Subcutaneous adipose tissue (tissue), 4 donors: ENCODE measurements around the gene GTF3C2. TPM values are rescaled to one million over a fixed set of nuclear protein-coding genes. Genes with fewer than 3 reads are reported as not detected.

Source experiments
- total RNA-seq, 4 donors: library from RNA; depleted of rRNA; stranded (reverse); fragments of >200 nt; gene quantifications; one replicate each; pipeline ENCODE4 v1.1.0, GENCODE V29; 2016
- TF ChIP-seq, protein P1 (sequence below): fragments of 450-650 bp; IDR thresholded peaks from one replicate; pipeline ENCODE4 v1.5.1; 2016; ENCODE audit warnings: low read depth, mild to moderate bottlenecking, control low read depth, antibody characterized with exemption, moderate library complexity

GTF3C2 gene
- total RNA-seq, 4 donors from 2014 or later = 28.0 to 43.0 (median 34.0) TPM

DNA sequence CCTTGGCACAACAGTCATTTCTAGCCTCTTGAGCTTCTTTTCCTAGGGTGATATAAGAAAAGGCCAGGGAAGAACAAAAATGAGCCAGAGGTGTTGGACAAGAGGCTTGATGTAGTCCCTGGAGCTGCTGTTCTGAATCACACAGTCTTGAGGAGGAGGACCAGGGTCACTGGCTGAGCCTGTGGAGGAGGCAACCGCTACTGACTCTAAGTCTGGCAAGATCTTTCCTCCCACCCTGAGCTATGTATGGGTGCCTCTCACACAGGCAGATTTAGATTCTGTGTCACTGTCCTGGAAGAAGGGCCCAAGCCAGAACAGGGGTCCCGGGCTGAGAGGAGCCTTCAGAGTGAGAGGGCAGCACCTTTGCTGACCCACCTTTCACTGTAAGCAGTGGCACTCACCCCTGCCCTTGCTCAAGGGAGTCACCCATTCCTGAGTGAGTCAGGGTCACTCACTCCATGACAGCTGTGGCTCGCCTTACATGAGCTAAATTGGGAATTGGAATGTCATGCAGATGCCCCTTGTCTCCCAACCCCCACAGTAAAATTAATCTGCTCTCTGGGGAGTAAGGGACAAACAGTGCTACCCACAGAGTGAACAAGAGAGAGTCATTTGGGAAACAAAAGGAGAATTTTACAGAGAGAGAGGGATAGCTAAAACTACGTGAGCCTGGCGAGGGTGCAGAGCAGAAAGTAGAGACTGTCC lies 74.6 kb downstream of the GTF3C2 start, which contains the start of gene TRIM54:
TSS of gene TRIM54 (plus strand) at position 575 of the 705 bp plus-strand sequence. CDS start 303 bp downstream, outside the sequence.
- TF ChIP-seq, protein P1, sequence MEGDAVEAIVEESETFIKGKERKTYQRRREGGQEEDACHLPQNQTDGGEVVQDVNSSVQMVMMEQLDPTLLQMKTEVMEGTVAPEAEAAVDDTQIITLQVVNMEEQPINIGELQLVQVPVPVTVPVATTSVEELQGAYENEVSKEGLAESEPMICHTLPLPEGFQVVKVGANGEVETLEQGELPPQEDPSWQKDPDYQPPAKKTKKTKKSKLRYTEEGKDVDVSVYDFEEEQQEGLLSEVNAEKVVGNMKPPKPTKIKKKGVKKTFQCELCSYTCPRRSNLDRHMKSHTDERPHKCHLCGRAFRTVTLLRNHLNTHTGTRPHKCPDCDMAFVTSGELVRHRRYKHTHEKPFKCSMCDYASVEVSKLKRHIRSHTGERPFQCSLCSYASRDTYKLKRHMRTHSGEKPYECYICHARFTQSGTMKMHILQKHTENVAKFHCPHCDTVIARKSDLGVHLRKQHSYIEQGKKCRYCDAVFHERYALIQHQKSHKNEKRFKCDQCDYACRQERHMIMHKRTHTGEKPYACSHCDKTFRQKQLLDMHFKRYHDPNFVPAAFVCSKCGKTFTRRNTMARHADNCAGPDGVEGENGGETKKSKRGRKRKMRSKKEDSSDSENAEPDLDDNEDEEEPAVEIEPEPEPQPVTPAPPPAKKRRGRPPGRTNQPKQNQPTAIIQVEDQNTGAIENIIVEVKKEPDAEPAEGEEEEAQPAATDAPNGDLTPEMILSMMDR = no peak

DNA sequence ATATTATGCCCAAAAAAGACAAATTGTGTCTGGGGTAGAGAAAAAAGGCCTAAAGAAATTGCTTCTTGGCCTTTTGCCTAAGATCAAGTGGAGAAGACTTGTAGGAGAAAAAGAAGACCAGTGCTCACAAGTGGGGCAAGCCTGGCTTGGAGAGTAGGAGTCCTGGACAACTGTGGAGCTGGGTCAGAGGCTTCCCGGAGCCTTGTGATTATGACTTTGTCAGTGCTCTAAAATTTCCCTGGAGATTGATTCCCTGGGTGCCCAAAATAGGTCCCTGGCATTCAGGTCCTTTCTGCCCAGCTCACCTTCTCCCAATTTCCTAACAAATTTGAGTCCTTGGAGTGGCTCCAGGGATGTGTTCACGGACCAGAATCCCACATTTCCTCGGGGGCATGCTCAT lies 75.1 kb downstream of the GTF3C2 start:
- TF ChIP-seq, protein P1 = no peak

DNA sequence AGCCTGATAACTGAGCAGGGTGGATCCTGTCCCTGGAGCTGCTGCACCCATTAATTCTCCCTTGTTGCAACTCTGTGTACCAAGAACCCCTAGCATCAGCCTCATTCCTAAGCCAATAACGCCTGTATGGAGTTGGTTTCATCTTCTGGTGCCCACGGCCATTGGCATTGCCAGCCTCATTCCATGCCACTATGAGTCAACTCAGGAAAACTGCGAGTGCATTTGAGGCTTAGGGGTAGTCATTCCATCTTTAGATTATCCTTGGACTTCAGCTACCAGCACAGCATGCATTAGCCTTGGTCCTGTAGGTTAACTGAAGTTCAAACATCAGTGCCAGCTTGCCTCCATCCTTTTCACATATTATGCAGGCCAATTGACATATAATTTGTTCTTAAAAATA lies 75.7 kb downstream of the GTF3C2 start:
- TF ChIP-seq, protein P1 = no peak

DNA sequence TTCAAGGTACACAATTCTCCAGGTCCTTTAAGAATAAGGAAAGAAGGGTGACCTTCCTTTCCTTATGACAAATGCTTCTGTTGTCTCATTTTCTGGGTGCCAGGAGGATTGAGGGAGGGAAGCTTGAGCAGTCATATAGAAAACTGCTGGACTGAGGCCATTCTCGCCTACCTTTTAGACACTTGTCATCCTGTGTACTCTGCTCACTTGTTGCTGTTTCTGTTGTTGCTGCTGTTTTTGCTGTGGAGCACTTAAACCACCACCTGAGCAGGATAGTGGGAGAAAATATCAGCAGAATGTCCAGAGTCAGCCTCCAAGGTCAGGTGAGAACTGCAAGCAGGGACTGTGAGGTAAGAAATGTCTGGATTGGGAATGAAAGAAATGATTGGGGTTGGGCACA lies 78.6 kb downstream of the GTF3C2 start:
- TF ChIP-seq, protein P1 = no peak

Other genes with a start within 250 kb of the GTF3C2 start
- 1 to 10 TPM; 4.0 to 8.5 (median 6.2) TPM for gene CGREF1, start 237.6 kb downstream of the GTF3C2 start, total RNA-seq
- 1 to 10 TPM in 1 of 4 donors, under 1 TPM in 1, not detected in 2; 0.75 to 1.5 TPM for gene ABHD1, start 232.9 kb downstream of the GTF3C2 start, total RNA-seq
- gene PREB, start 222.1 kb downstream of the GTF3C2 start, total RNA-seq = 10 to 100 TPM; 43.5 to 63.3 (median 52.4) TPM
- gene PRR30, start 217.4 kb downstream of the GTF3C2 start, total RNA-seq = not detected
- gene TCF23, start 207.8 kb downstream of the GTF3C2 start, total RNA-seq = under 1 TPM in 1 of 4 donors, not detected in 3; under 0.01 TPM
- 100 to 1,000 TPM; 169 to 677 (median 199) TPM for gene ATRAID, start 144.7 kb downstream of the GTF3C2 start, total RNA-seq
- 10 to 100 TPM; 17.2 to 97.8 (median 39.4) TPM for gene SLC5A6, start 144.5 kb downstream of the GTF3C2 start, total RNA-seq
- 10 to 100 TPM; 10.2 to 17.3 (median 13.9) TPM for gene CAD, start 139.4 kb downstream of the GTF3C2 start, total RNA-seq
- not detected for gene SLC30A3, start 93.7 kb downstream of the GTF3C2 start, total RNA-seq
- gene DNAJC5G, start 81.3 kb downstream of the GTF3C2 start, total RNA-seq = under 1 TPM in 1 of 4 donors, not detected in 3; 0.88 TPM
- under 1 TPM in 1 of 4 donors, not detected in 3; 0.66 TPM for gene TRIM54, start 74.3 kb downstream of the GTF3C2 start, total RNA-seq
- gene UCN, start 48.3 kb downstream of the GTF3C2 start, total RNA-seq = 1 to 10 TPM in 3 of 4 donors, not detected in 1; 1.7 to 3.4 (median 2.9) TPM
- 10 to 100 TPM; 56.8 to 88.7 (median 77.1) TPM for gene MPV17, start 33.7 kb downstream of the GTF3C2 start, total RNA-seq
- gene EIF2B4, start 13.6 kb upstream of the GTF3C2 start, total RNA-seq = 10 to 100 TPM; 36.4 to 44.2 (median 42.2) TPM
- 100 to 1,000 TPM in 2 of 4 donors, 10 to 100 TPM in 2; 71.6 to 115 (median 102) TPM for gene SNX17, start 13.9 kb upstream of the GTF3C2 start, total RNA-seq
- gene ZNF513, start 24.0 kb upstream of the GTF3C2 start, total RNA-seq = 10 to 100 TPM in 1 of 4 donors, 1 to 10 TPM in 3; 4.9 to 12.8 (median 8.2) TPM
- gene PPM1G, start 52.8 kb upstream of the GTF3C2 start, total RNA-seq = 10 to 100 TPM; 28.2 to 51.1 (median 41.4) TPM
- 10 to 100 TPM; 47.4 to 73.3 (median 64.2) TPM for gene NRBP1, start 71.9 kb upstream of the GTF3C2 start, total RNA-seq
- gene KRTCAP3, start 85.6 kb upstream of the GTF3C2 start, total RNA-seq = 1 to 10 TPM in 2 of 4 donors, under 1 TPM in 1, not detected in 1; 0.66 to 2.0 (median 1.1) TPM
- 10 to 100 TPM; 21.8 to 33.5 (median 25.5) TPM for gene IFT172, start 133.0 kb upstream of the GTF3C2 start, total RNA-seq
- gene FNDC4, start 138.4 kb upstream of the GTF3C2 start, total RNA-seq = 10 to 100 TPM; 39.6 to 65.4 (median 50.9) TPM
- gene GCKR, start 140.1 kb upstream of the GTF3C2 start, total RNA-seq = 1 to 10 TPM in 3 of 4 donors, not detected in 1; 1.4 to 2.1 (median 1.5) TPM
- 10 to 100 TPM; 17.1 to 24.6 (median 21.9) TPM for gene ZNF512, start 226.3 kb upstream of the GTF3C2 start, total RNA-seq